RWPE1 (cell line): ENCODE measurements around the gene ELK1.

ENCODE experiments used
- CTCF ChIA-PET: fragments of 350-600 bp; sonication (Branson Sonifier 250); formaldehyde crosslinking; extraction: SDS; loops from one replicate; lab custom pipeline; 2021; lab: Yijun Ruan, JAX
- POLR2A ChIA-PET: fragments of 400-600 bp; formaldehyde crosslinking; extraction: SDS; loops from one replicate; lab custom pipeline; 2020; ENCODE audit warnings: antibody characterized with exemption; ENCODE audit not compliant: low non-redundant PET; lab: Yijun Ruan, JAX
- DNase-seq: peaks from one replicate; pipeline ENCODE4 v3.0.0; 2012; ENCODE audit warnings: low spot score
- H3K27ac ChIP-seq: fragments of 450-650 bp; 2 replicates; pipeline ENCODE4 v1.5.1; 2017
- CTCF ChIP-seq: fragments of 450-650 bp; conservative IDR thresholded peaks from 2 replicates; pipeline ENCODE4 v1.5.1; 2017; ENCODE audit warnings: low read depth, mild to moderate bottlenecking

The ELK1 gene

GRCh38 chrX:47645530-47645929 lies 4.8 kb downstream of the ELK1 start:
- H3K27ac ChIP-seq, result peak overlapping the region; percentile 59
- DNase-seq, result no peak
- CTCF ChIA-PET, result no interaction called here
- no peak for TF ChIP-seq CTCF
- POLR2A ChIA-PET, result no interaction called here

GRCh38 chrX:47644557-47645091 lies 5.7 kb downstream of the ELK1 start:
- no peak overlapping the region for H3K27ac ChIP-seq
- ChIA-PET CTCF (interaction anchor here (0.6 to 0.7 kb wide), 5 partner anchors 50 to 569 kb away, joined by 3 to 5 read pairs (median 4); no protein-coding TSS in a partner anchor), POLR2A (no interaction called here)
- TF ChIP-seq CTCF, result peak; percentile 21; the same call in 1 of the 2 replicates
- DNase-seq, result no peak

GRCh38 chrX:47643926-47644325 lies 6.4 kb downstream of the ELK1 start:
- CTCF ChIA-PET, result interaction anchor here (0.6 to 0.7 kb wide), 4 partner anchors 49 to 142 kb away, joined by 3 to 5 read pairs (median 4); no protein-coding TSS in a partner anchor
- TF ChIP-seq CTCF, result no peak
- H3K27ac ChIP-seq, result no peak overlapping the region
- no peak for DNase-seq
- POLR2A ChIA-PET, result no interaction called here

- DNase-seq, result no peak
- H3K27ac ChIP-seq, result no peak overlapping the region
- ChIA-PET CTCF (no interaction called here), POLR2A (no interaction called here)
- TF ChIP-seq CTCF, result no peak
These were observed 11.5 kb downstream of the ELK1 start for GRCh38 chrX:47638816-47639215.

GRCh38 chrX:47637546-47638195 lies 12.7 kb downstream of the ELK1 start:
- CTCF ChIA-PET, result no interaction called here
- no peak for TF ChIP-seq CTCF
- POLR2A ChIA-PET, result no interaction called here
- H3K27ac ChIP-seq, result no peak overlapping the region
- DNase-seq, result no peak

- no peak overlapping the region for H3K27ac ChIP-seq
- DNase-seq, result no peak
- CTCF ChIA-PET, result interaction anchor here (0.6 kb wide), 1 partner anchor 261 kb away, joined by 6 read pairs; no protein-coding TSS in a partner anchor
- TF ChIP-seq CTCF, result no peak
- POLR2A ChIA-PET, result no interaction called here
These were observed 15.3 kb downstream of the ELK1 start for GRCh38 chrX:47634871-47635575.
